Neural progenitor cell (in vitro differentiated cells): ENCODE results near the gene HAND1. TPM values are rescaled to one million over a fixed set of nuclear protein-coding genes. Genes with fewer than 3 reads are reported as not detected.

Experiments
- DNase-seq: peaks from one replicate; pipeline ENCODE4 v3.0.0-alpha.2; 2016; ENCODE audit warnings: low spot score
- H2AFZ ChIP-seq: fragments of 200-600 bp; sonication (generic); replicated peaks from 2 replicates; pipeline ENCODE4 v1.6.1; 2016; ENCODE audit warnings: antibody characterized with exemption
- H3F3A ChIP-seq: fragments of 200-600 bp; sonication (generic); 2 replicates; pipeline ENCODE4 v1.6.1; 2016; ENCODE audit warnings: antibody characterized with exemption, low read depth
- H3K27ac ChIP-seq: fragments of 200-600 bp; sonication (generic); 2 replicates; pipeline ENCODE4 v1.5.1; 2016; ENCODE audit warnings: mild to moderate bottlenecking
- H3K27me3 ChIP-seq: fragments of 200-600 bp; sonication (generic); 2 replicates; pipeline ENCODE4 v1.6.1; 2016; ENCODE audit warnings: mild to moderate bottlenecking, moderate library complexity
- H3K36me3 ChIP-seq: fragments of 200-600 bp; sonication (generic); 2 replicates; pipeline ENCODE4 v1.5.1; 2016
- H3K4me1 ChIP-seq: fragments of 200-600 bp; sonication (generic); 2 replicates; pipeline ENCODE4 v1.6.1; 2016; ENCODE audit warnings: mixed run types
- H3K4me2 ChIP-seq: fragments of 200-600 bp; sonication (generic); 2 replicates; pipeline ENCODE4 v1.6.1; 2016
- H3K4me3 ChIP-seq: fragments of 200-600 bp; sonication (generic); 2 replicates; pipeline ENCODE4 v1.5.1; 2016
- H3K79me2 ChIP-seq: fragments of 200-600 bp; sonication (generic); 2 replicates; pipeline ENCODE4 v1.6.1; 2016; ENCODE audit warnings: low read depth
- H3K9ac ChIP-seq: fragments of 200-600 bp; sonication (generic); 2 replicates; pipeline ENCODE4 v1.6.1; 2016
- H3K9me3 ChIP-seq: fragments of 200-600 bp; sonication (generic); 2 replicates; pipeline ENCODE4 v1.5.1; 2016; ENCODE audit warnings: low read depth
- H4K20me1 ChIP-seq: fragments of 200-600 bp; sonication (generic); 2 replicates; pipeline ENCODE4 v1.6.1; 2016; ENCODE audit warnings: low read depth
- H3K27ac Mint-ChIP-seq: 3 replicates; pipeline ENCODE4 v1.8.0; 2021; ENCODE audit warnings: mixed read lengths
- H3K27me3 Mint-ChIP-seq: 2 replicates; pipeline ENCODE4 v1.8.0; 2022; ENCODE audit warnings: low read depth, mild to moderate bottlenecking, inconsistent platforms, moderate library complexity, mixed read lengths; ENCODE audit not compliant: insufficient read depth
- H3K36me3 Mint-ChIP-seq: 3 replicates; pipeline ENCODE4 v1.8.0; 2021; ENCODE audit warnings: mixed read lengths
- H3K4me1 Mint-ChIP-seq: 3 replicates; pipeline ENCODE4 v1.8.0; 2021; ENCODE audit warnings: mixed read lengths
- H3K4me3 Mint-ChIP-seq: 3 replicates; pipeline ENCODE4 v1.8.0; 2021; ENCODE audit warnings: mild to moderate bottlenecking, moderate library complexity, mixed read lengths
- H3K9me3 Mint-ChIP-seq: 3 replicates; pipeline ENCODE4 v1.8.0; 2020; ENCODE audit warnings: mixed read lengths
- EZH2 ChIP-seq: fragments of 200-600 bp; sonication (generic); IDR thresholded peaks from 2 replicates; pipeline ENCODE4 v1.6.1; 2017; ENCODE audit warnings: antibody characterized with exemption, mild to moderate bottlenecking, moderate library complexity
- EZH2phosphoT487 ChIP-seq: fragments of 200-600 bp; sonication (generic); IDR thresholded peaks from 2 replicates; pipeline ENCODE4 v1.6.1; 2017; ENCODE audit warnings: antibody characterized with exemption
- total RNA-seq: library from RNA; depleted of rRNA; stranded (reverse); fragments of >200 nt; gene quantifications from 2 replicates; pipeline ENCODE4 v1.2.3, GENCODE V29; 2015; ENCODE audit warnings: low replicate concordance
- TF ChIP-seq, protein P1 (sequence below): fragments of 200-600 bp; sonication (generic); IDR thresholded peaks from 2 replicates; pipeline ENCODE4 v1.5.1; 2017; ENCODE audit warnings: antibody characterized with exemption, mild to moderate bottlenecking

Gene HAND1
- total RNA-seq, 1 donor from 2014 or later = not detected

DNA sequence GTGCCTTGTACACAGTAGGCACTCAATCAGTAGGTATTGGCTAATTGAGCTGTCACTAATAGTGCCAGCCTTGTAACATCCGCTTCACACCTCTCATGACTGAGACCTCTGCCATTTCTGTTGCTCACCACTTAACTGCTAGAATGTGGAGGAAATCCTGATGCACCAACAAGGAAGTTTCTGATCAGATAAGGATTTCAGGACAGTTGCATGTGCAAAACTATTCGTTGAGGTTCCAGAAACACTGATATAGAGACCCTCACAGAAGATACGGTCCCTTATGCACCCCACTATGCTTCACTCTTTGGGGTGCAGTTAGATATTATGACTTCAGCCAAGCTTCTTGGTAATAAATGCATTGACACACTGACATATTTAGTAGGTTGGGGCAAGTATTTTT lies 21.5 kb downstream of the HAND1 start:
- Histone ChIP-seq H3K9ac (no peak overlapping the region), H3K9me3 (no peaks in the 10 kb centered on the region), H3K4me3 (no peak overlapping the region), H3K4me2 (no peak overlapping the region), H2AFZ (no peak overlapping the region), H3K27ac (no peak overlapping the region), H3K79me2 (no peaks in the 10 kb centered on the region), H3K4me1 (no peaks in the 10 kb centered on the region), H3K36me3 (peaks cover 3% of the 10 kb centered on the region), H3F3A (no peaks in the 10 kb centered on the region), H4K20me1 (no peaks in the 10 kb centered on the region), H3K27me3 (no peaks in the 10 kb centered on the region)
- Mint-ChIP-seq H3K27ac (no peak overlapping the region), H3K36me3 (peaks cover 41% of the 10 kb centered on the region), H3K4me3 (no peak overlapping the region), H3K9me3 (no peaks in the 10 kb centered on the region), H3K27me3 (peaks cover 2% of the 10 kb centered on the region), H3K4me1 (peaks cover 3% of the 10 kb centered on the region)
- TF ChIP-seq EZH2phosphoT487 = no peak
- TF ChIP-seq, protein P1, sequence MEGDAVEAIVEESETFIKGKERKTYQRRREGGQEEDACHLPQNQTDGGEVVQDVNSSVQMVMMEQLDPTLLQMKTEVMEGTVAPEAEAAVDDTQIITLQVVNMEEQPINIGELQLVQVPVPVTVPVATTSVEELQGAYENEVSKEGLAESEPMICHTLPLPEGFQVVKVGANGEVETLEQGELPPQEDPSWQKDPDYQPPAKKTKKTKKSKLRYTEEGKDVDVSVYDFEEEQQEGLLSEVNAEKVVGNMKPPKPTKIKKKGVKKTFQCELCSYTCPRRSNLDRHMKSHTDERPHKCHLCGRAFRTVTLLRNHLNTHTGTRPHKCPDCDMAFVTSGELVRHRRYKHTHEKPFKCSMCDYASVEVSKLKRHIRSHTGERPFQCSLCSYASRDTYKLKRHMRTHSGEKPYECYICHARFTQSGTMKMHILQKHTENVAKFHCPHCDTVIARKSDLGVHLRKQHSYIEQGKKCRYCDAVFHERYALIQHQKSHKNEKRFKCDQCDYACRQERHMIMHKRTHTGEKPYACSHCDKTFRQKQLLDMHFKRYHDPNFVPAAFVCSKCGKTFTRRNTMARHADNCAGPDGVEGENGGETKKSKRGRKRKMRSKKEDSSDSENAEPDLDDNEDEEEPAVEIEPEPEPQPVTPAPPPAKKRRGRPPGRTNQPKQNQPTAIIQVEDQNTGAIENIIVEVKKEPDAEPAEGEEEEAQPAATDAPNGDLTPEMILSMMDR = no peak
- TF ChIP-seq EZH2 = no peak
- DNase-seq = no peak

DNA sequence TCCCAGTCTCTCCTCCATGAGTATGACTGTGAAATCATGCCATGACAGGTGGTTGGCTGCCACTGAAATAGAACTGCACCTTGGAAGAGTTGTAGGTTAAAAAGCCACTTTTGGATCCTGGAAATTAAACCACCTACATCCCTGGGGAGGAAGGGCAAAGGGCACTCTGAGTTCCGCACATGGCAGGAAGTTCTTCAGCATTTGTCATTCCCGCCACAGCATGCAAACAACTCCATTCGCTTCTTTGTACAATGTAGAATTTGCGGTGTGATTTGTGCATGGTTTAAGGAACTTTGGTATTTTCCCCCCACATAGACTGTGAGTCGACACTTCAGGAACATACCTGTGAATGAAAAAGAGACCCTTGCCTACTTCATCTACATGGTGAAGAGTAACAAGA lies 22.4 kb downstream of the HAND1 start:
- Histone ChIP-seq H3K79me2 (no peaks in the 10 kb centered on the region), H3K27me3 (no peaks in the 10 kb centered on the region), H3K9me3 (no peaks in the 10 kb centered on the region), H3K4me3 (no peak overlapping the region), H3K4me2 (no peak overlapping the region), H3K9ac (no peak overlapping the region), H2AFZ (no peak overlapping the region), H3K4me1 (no peaks in the 10 kb centered on the region), H4K20me1 (peaks cover 2% of the 10 kb centered on the region), H3K27ac (no peak overlapping the region), H3K36me3 (peaks cover 3% of the 10 kb centered on the region), H3F3A (no peaks in the 10 kb centered on the region)
- DNase-seq = no peak
- Mint-ChIP-seq H3K27me3 (peaks cover 2% of the 10 kb centered on the region), H3K4me3 (no peak overlapping the region), H3K9me3 (no peaks in the 10 kb centered on the region), H3K36me3 (peaks cover 44% of the 10 kb centered on the region), H3K4me1 (peaks cover 3% of the 10 kb centered on the region), H3K27ac (no peak overlapping the region)
- TF ChIP-seq EZH2phosphoT487 (no peak), EZH2 (no peak)
- TF ChIP-seq, protein P1 = no peak

DNA sequence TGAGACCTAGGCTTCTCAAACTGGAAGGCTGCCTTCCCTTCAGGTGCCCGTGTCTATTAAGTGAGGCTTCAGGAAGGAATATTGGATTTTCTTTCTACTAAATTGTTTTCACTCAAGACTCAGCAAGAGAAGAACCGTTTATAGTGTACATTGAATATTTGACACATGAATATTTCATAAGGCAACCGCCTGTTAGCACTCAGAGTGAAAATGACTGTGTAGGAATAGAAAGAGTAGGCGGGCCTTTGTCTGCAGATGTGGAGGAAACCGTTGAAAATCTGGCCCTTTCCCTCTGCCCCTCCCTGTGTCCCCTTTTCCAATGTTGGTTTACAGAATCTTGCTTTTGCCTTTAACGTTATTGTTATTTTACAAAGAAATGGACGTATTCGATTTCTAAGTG lies 26.1 kb downstream of the HAND1 start:
- Histone ChIP-seq H3K79me2 (peaks cover 25% of the 10 kb centered on the region), H3K9ac (no peak overlapping the region), H3K4me3 (no peak overlapping the region), H3F3A (peaks cover 7% of the 10 kb centered on the region), H4K20me1 (peaks cover 37% of the 10 kb centered on the region), H3K36me3 (peaks cover under 1% of the 10 kb centered on the region), H2AFZ (no peak overlapping the region), H3K27me3 (peaks cover 5% of the 10 kb centered on the region), H3K9me3 (no peaks in the 10 kb centered on the region), H3K4me2 (no peak overlapping the region), H3K4me1 (peaks cover 6% of the 10 kb centered on the region), H3K27ac (no peak overlapping the region)
- TF ChIP-seq, protein P1 = no peak
- no peak for TF ChIP-seq EZH2
- TF ChIP-seq EZH2phosphoT487 = no peak
- Mint-ChIP-seq H3K9me3 (no peaks in the 10 kb centered on the region), H3K4me1 (peaks cover 16% of the 10 kb centered on the region), H3K4me3 (no peak overlapping the region), H3K27me3 (peaks cover 2% of the 10 kb centered on the region), H3K36me3 (peaks cover 33% of the 10 kb centered on the region), H3K27ac (peak overlapping the region; percentile 85)
- no peak for DNase-seq
